ENCODE data around the gene NEMP1.
"Not testable (repeated sequence)": the region's sequence is repeated elsewhere in the genome, so short reads cannot be mapped to it uniquely, and the experiment has no call there.

The NEMP1 gene

GRCh38 chr12:57025196-57025595, 53.4 kb downstream of the NEMP1 start:
- DNase-seq = no peak

- not testable (repeated sequence) for DNase-seq
Observed at GRCh38 chr12:57022324-57022723, 56.3 kb downstream of the NEMP1 start.

DNA sequence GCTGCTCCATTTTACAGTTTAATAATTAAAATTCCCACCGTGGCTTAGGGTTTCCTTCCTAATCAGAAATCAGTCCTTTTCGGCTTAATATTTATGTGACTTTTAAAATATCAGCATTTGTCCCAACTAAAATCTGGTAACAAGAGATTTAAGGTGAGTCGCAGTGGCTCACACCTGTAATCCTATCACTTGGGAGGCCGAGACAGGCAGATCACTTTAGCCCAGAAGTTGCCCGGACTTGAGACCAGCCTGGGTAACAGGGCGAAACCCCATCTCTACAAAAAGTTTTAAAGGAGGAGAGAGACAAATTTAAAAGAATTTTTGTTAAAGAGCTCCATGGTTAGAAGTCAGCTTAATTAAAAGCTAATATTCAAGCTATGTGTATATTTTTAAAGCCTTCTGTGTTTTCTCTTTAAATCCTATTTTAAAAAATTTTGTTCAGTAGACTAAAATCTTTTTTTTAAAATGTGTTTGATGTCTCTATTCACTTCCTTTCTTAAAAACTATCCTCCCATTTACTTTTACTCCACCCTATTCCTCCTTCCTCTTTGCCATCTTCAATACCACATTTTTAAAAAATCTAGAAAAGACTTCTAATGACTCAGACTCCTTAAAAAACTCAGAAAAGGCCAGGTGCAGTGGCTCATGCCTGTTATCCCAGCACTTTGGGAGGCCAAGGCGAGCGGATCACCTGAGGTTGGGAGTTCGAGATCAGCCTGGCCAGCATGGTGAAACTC, 58.4 kb downstream of the NEMP1 start:
- DNase-seq = no peak

- no peak for DNase-seq
Observed at GRCh38 chr12:57018906-57019305, 59.7 kb downstream of the NEMP1 start.

DNA sequence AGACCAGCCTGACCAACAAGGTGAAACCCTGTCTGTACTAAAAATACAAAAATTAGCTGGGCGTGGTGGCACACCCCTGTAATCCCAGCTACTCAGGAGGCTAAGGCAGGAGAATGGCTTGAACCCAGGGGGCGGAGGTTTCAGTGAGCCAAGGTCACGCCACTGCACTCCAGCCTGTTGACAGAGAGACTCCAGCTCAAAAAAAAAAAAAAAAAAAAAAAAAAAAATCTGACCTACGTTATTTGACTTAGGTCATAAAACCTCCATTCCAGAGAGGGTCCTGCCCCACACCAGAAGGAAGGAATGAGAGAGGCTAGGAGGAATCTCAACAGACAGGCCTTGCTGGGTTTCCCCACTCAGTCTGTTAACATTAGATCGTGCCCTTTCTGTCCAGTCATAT, 60.2 kb downstream of the NEMP1 start:
- not testable (repeated sequence) for DNase-seq

GRCh38 chr12:57016348-57016747, 62.2 kb downstream of the NEMP1 start, which contains the start of gene TAC3:
TSS of gene TAC3 (minus strand) at chr12:57016529. CDS start at chr12:57015797, 732 bp downstream.
- no peak for DNase-seq

GRCh38 chr12:57012600-57013465, 65.8 kb downstream of the NEMP1 start:
- DNase-seq = no peak

DNA sequence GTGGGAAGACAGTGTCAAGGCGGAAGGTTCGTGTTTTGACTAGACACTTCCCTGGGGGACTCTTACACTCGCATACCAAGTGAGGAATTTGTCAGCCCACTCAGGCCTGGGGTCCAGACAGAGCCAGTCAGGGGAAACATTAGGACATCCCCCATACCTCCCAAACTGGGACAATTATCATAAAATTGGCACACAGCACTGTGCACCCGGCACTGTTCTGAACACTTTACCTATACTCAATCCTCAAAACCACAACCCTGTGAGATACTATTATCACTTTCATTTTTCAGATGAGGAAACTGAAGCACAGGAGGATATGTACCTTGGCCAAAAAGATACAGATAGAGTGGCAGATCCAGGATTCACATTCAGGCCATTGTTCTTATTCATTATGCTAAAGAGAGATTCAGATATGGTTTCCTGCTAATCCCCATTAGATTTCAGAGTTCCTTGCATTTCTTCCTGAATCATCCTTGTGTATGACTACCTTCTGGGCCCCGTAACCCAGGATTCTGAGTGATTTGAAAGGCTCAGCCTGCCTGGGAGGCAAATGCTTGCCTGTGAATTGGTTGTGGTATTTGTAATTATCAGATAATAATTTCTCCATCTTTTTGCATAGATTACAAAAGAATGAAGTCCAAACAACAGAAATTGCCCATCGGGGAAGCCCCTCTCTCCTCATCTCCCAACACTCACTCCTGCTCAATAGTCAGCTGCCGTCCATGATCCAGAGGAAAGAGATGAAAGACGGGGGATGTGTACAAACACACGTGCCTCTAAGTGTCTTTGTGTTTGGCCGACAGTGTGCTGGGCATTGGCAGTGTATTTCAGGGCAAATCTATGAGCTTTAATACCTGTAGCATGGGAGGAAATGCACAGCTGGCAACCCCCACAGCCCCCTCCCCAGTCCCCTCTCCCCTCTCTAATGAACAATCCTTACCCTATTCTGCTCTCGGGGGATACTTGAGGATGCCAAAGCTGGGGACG, 66.9 kb downstream of the NEMP1 start:
- no peak for DNase-seq

DNA sequence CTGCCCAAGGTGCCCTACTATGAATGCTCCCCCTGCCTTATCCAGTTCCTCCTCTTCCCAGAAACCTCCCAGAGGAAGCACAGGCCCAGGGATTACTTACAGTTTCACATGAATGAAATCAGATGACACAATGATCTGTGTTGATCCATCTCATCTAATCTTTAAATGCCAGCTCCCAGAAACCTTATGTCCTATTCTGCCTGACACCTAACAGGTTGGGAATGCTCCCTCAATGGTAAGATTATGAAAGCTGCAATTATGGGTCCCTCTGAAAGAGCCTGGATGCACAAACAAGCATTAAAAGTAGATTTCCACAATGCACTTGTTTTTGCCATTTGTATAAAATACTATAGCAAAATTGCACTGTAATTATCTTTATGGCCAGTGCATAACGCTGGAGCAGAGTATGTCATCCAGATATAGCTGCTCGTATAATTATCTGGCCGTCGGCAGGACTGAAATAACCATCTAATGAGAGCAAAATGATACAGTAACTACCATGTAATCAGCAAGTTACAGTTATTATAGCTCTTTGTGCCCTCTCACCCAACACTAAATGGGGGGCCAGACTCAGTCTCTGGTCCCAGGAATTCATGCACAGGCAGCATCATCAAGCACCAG, 67.9 kb downstream of the NEMP1 start:
- DNase-seq = no peak

DNA sequence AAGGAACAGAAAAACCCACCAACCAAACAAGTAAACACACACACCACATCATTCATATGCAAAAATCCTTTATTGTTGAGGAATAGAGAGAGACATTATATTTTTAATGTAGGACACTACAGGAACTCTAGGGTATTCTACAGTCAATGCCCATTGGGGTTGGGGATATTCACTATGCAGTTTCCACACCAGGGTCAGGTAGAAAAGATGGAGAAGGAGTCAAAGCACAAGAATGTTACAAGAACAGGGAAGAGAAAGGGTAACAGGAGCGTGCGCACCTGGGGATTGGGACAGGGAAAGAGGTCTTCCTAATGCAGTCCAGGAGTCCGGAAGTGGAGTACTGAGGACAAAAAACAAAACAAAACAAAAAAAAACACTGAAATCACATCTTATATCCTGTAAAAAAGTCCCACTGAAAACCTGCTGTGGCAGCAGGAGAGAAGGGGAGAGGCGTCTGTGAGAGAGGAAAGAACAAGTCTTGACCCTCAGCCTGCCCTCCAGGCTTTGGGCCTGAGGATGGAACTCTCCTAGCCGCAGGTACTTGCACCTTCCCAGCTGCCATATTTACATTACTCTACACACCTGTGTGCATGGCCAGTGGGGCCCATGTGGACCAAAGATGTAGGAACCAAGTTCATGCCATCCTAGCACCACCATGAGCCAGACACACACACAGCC, 68.5 kb downstream of the NEMP1 start:
- DNase-seq = no peak

GRCh38 chr12:57008178-57008577, 70.4 kb downstream of the NEMP1 start:
- DNase-seq = peak; percentile 29

GRCh38 chr12:57006809-57007475, 71.6 kb downstream of the NEMP1 start:
- DNase-seq = no peak

- peak; percentile 59 for DNase-seq
Observed at GRCh38 chr12:57005980-57006808, 72.4 kb downstream of the NEMP1 start, which contains the start of gene ZBTB39. TSS of gene ZBTB39 (minus strand) at chr12:57006546. CDS start at chr12:57004917, 1,629 bp downstream.

Measured in NCI-H510A (cell line).